Measurements from ENCODE around the gene LDAH.

Gene LDAH

DNA sequence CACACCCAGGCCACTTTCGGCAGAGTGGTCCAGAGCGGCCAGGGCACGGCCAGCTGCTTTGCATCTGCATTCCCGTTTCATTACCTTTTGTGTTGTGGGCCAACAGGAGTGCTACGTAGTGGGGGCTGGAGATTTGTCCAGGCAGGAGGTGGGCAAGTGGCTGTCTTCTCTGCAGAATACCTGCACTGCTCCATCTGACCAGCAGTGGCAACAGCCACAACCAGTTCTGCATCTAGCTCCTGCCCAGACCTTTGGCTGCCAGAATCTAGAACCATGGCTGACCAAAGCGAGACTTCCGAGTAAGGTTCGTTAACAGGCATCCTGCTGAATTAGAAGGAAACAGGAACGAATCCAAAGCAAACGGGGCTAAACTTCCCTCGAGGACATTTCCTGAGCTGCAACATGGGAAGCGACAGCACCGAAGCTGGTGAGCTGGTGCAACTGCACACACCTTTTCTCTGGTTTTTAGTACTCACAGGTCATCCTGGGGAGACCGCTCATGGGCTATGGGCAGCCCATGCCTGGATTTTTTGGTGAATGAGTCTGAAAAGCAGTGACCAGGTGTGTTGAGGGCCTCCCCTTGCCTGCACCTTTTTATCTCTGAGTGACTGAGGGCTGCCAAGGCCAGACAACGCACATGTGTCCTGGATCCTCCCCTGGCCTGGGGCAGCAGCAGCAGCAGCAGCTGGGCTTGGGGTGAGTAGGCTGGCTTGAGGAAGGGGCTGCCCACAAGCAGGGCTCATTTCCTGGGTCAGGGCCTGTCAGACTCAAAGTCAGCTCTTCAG, 145.4 kb downstream of the LDAH start:
- H3K4me3 Mint-ChIP-seq: no peak overlapping the region
- H3K4me1 Mint-ChIP-seq (ENCODE audit: low read depth): no peaks in the 10 kb centered on the region
- H3K36me3 Mint-ChIP-seq (ENCODE audit: low read depth): peaks cover 24% of the 10 kb centered on the region
- H3K27me3 Mint-ChIP-seq: peaks cover 34% of the 10 kb centered on the region
- H3K27ac Mint-ChIP-seq: no peak overlapping the region
- intact Hi-C loops (cut with micrococcal nuclease): no loop called here
- no peaks in the 10 kb centered on the region for H3K9me3 Mint-ChIP-seq

DNA sequence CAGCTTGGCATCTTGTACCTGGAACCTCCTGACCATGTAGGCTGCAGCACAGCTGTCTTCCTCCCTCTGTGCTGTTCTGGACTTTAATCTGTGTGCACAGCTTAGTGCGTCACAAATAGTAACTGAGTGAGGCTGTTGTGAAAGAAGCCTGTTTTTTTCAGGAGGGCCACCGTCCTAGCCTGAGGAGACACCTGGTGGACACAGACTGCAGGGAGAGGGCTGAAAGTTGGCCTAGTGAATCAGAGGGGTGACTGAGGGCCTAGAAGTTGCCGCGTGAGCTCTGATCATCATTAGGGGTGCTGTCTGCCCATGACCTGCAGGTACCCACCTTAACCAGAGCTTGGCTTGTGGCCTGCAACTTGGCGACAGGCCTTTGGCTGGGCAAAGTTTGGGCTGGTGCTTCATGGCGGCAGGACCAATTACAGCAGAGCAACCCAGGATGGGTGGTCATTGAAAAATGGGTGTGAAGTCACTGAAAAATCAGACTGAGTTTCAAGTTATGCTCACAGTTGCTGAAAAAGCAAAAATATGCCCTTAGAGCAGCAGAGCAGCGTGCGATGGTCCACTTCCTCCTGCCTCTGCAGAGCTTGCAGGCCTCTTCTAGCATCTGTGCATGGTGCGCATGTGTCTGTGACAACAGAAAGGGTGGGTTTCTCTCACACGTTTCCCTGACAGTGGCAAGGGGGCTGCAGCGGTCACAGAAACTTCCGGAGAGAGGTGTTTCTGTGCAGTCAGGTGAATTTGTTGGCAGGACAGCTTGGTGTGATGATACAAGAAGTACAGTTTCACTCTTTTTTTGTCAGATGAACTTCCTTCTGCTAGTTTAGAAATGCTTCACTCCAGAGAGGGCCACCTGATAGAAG, 146.3 kb downstream of the LDAH start:
- Mint-ChIP-seq H3K27ac (no peak overlapping the region), H3K9me3 (no peaks in the 10 kb centered on the region), H3K4me1 (ENCODE audit: low read depth) (no peaks in the 10 kb centered on the region), H3K27me3 (peaks cover 42% of the 10 kb centered on the region), H3K4me3 (no peak overlapping the region), H3K36me3 (ENCODE audit: low read depth) (peaks cover 15% of the 10 kb centered on the region)
- intact Hi-C loops (cut with micrococcal nuclease): no loop called here

DNA sequence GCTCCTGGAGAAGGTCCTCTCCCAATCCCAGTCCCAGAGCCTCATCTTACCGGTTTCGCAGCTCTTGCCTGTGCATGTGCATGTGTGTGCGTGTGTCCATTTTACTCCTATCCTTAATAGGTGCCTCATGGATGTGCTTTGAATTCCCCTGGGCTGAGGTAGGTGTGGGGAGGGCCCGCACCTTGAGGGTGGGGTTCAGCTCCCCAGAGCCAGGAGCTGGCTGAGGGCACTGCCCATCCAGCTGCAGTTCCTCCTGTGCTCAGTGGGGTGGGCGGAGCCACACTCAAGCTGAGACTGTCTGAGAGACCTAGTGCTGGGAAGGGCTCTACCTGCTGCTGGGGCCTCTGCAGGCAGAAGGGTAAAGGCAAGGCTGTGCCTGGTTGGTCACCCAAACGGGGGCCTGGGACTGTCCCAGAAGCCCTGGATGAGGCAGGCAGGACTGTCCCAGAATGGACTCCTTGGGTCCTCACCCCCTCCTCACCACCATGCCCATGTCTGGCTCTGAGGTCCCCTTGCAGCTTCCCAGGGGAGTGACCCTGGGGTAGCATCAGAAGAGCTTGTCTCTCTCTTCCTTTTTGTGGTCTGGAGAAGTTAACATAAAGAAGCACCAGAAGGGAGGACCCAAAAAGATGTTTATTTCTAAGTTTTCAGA, 147.1 kb downstream of the LDAH start:
- Mint-ChIP-seq H3K4me1 (ENCODE audit: low read depth) (no peaks in the 10 kb centered on the region), H3K27ac (no peak overlapping the region), H3K9me3 (no peaks in the 10 kb centered on the region), H3K27me3 (peaks cover 48% of the 10 kb centered on the region), H3K36me3 (ENCODE audit: low read depth) (peaks cover 7% of the 10 kb centered on the region), H3K4me3 (no peak overlapping the region)
- intact Hi-C loops (cut with micrococcal nuclease): no loop called here

DNA sequence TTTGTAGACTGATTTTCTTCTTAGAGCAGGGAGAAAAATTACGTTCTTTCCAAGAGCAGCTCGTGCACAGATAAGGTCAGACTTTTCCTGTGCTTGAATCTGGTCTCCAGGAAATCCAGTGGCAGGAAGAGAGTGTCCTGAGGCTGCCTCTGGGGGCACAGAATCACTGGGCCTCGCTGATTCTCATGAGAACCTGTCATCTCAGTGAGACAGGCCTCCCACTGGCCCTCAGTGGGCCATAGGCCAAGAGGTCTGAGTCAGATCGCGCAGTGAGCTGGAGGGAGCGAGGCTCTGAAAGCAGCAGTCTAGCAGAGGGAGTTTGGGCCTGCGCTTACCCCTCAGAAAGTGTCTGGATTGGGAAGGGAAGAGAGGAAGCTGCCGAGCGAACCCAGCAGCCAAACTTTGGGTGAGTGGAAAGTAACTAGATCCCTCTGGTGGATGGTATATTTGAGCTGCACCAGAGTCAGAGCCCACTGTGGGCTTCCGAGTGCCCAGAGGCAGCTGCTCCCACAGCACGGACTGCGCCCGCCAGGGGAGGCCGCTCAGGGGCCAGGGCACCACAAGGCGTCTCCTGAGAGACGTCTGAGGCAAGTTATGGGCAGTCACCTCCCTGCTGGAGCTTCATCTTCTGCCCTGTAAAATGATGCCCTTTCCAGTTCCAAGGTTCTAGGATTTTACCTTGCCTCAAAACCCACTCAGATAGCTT, 147.8 kb downstream of the LDAH start:
- peaks cover 5% of the 10 kb centered on the region for H3K36me3 Mint-ChIP-seq (ENCODE audit: low read depth)
- intact Hi-C loops (cut with micrococcal nuclease): no loop called here
- H3K9me3 Mint-ChIP-seq: no peaks in the 10 kb centered on the region
- H3K27me3 Mint-ChIP-seq: peaks cover 55% of the 10 kb centered on the region
- no peak overlapping the region for H3K27ac Mint-ChIP-seq
- H3K4me3 Mint-ChIP-seq: no peak overlapping the region
- H3K4me1 Mint-ChIP-seq (ENCODE audit: low read depth): no peaks in the 10 kb centered on the region

DNA sequence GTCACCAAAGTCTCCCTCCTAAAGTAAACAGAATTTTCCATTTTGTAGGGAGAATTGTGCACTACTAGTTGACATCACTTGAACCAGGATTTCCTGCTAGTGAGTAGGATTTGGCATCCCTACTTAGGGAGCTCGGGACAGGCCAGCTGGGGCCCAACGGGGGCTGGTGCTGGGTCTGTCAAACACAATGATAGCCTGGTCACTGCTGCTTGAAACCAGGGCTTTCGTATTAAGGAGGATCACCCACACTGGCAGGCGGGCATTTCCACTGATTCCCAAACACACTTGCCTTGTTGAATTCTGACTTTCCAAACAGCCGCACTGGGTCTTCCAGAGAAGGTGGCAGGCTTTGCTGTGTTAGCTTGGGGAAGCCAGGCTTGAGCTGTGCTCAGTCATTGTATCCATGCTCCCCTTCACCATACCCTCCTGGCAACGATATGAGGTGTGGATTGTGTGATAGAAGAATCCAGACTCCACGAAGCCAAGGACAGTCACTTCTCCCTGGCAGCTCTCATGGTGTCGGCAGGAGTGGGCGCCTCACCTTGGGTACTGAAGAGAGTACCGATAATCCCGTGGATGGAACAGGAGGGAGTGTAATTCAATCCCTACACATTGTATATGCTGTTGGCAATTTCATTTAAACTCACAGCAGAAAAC, 148.5 kb downstream of the LDAH start:
- no peaks in the 10 kb centered on the region for H3K9me3 Mint-ChIP-seq
- intact Hi-C loops (cut with micrococcal nuclease): no loop called here
- peaks cover 5% of the 10 kb centered on the region for H3K36me3 Mint-ChIP-seq (ENCODE audit: low read depth)
- H3K27ac Mint-ChIP-seq: no peak overlapping the region
- peaks cover 61% of the 10 kb centered on the region for H3K27me3 Mint-ChIP-seq
- no peak overlapping the region for H3K4me3 Mint-ChIP-seq
- peaks cover 3% of the 10 kb centered on the region for H3K4me1 Mint-ChIP-seq (ENCODE audit: low read depth)

DNA sequence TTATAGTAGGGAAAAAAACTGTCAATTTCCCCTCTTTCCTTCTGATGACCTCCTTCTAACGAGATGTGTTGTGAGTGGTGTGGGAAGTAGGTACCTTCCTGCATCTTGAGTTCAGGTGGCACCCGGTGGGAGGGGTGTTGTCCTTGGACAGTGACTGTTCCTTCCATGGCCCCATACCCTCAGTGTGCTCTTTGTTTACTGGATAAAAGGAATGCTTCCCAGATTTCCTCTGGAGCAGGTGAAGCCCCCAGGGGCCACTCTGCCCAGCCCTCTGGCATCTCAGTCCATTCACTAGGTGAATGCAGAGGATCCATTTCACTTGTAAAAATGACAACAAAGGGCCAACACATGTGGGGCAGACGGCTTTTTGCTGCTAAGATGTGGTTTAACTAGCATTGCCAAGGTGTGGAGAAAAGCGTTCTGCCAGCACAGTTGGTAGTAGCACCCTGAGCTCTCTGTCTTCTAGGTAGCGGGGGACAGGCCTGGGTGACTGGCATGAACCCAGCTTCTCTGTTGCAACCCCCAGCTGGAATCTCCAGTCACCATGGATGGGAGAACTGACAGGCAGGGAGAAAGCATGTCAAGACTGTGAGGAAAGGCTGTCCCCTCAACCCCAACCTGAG, 149.1 kb downstream of the LDAH start:
- H3K4me1 Mint-ChIP-seq (ENCODE audit: low read depth): peaks cover 7% of the 10 kb centered on the region
- peaks cover 68% of the 10 kb centered on the region for H3K27me3 Mint-ChIP-seq
- H3K36me3 Mint-ChIP-seq (ENCODE audit: low read depth): peaks cover 5% of the 10 kb centered on the region
- H3K27ac Mint-ChIP-seq: no peak overlapping the region
- no peaks in the 10 kb centered on the region for H3K9me3 Mint-ChIP-seq
- no peak overlapping the region for H3K4me3 Mint-ChIP-seq
- intact Hi-C loops (cut with micrococcal nuclease): no loop called here

DNA sequence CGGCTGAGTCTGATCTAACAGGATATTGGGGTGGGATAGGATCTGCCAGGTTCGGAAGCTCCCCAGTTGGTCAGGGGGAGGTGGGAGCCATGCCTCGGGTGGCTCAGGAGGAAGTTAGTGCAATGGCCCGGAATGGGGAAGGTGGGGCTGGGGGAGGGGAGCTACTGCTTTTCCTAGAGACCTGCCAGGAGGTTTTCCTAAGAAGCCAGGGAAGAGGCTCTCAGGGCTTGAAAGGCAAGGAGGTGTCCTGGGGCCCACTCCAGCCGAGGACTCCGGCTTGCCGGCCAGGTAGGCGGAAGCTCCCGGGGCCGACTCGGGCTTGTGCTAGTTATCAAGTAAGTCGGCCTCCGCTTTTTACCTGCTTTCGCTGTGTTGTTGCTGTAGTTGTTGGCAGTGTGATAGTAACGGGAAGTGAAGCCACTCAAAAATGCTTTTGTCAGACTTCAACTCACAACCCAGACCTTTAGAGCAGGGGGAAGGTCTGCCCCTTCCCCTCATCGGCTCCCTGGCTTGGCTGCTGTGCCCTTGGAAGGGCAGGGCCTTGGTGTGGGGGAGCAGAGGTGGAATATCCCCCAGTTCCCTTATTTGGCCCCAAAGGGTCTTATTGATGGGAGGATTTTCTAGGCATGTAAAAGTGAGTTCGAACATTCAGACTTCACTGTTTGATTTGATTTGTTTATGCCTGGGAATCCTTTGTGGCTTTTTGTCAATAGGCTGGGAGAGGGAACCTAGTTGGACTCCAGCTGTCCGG, 150.5 kb downstream of the LDAH start:
- no peaks in the 10 kb centered on the region for H3K9me3 Mint-ChIP-seq
- no peak overlapping the region for H3K27ac Mint-ChIP-seq
- peaks cover 82% of the 10 kb centered on the region for H3K27me3 Mint-ChIP-seq
- peaks cover 7% of the 10 kb centered on the region for H3K4me1 Mint-ChIP-seq (ENCODE audit: low read depth)
- H3K4me3 Mint-ChIP-seq: no peak overlapping the region
- H3K36me3 Mint-ChIP-seq (ENCODE audit: low read depth): no peaks in the 10 kb centered on the region
- intact Hi-C loops (cut with micrococcal nuclease): no loop called here

DNA sequence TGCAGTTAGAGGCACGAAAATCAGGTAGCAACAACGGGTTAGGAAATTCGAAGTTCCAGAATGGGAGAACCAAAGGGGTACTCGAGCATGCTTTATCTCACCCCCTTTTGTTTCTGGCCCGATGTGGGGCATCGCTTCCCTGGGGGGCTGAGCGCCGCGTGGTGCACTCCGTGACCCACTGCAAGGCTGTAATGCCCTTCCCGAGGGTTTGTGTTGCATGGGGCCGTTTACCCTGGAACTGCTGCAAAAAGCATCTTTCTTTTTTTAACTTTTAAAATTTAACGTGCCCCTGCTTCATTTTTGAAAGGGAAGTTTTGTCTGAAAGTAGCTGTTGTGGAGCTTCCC, 151.2 kb downstream of the LDAH start:
- no peaks in the 10 kb centered on the region for H3K36me3 Mint-ChIP-seq (ENCODE audit: low read depth)
- peaks cover 84% of the 10 kb centered on the region for H3K27me3 Mint-ChIP-seq
- no peak overlapping the region for H3K4me3 Mint-ChIP-seq
- peaks cover 7% of the 10 kb centered on the region for H3K4me1 Mint-ChIP-seq (ENCODE audit: low read depth)
- intact Hi-C loops (cut with micrococcal nuclease): no loop called here
- H3K9me3 Mint-ChIP-seq: no peaks in the 10 kb centered on the region
- H3K27ac Mint-ChIP-seq: no peak overlapping the region

DNA sequence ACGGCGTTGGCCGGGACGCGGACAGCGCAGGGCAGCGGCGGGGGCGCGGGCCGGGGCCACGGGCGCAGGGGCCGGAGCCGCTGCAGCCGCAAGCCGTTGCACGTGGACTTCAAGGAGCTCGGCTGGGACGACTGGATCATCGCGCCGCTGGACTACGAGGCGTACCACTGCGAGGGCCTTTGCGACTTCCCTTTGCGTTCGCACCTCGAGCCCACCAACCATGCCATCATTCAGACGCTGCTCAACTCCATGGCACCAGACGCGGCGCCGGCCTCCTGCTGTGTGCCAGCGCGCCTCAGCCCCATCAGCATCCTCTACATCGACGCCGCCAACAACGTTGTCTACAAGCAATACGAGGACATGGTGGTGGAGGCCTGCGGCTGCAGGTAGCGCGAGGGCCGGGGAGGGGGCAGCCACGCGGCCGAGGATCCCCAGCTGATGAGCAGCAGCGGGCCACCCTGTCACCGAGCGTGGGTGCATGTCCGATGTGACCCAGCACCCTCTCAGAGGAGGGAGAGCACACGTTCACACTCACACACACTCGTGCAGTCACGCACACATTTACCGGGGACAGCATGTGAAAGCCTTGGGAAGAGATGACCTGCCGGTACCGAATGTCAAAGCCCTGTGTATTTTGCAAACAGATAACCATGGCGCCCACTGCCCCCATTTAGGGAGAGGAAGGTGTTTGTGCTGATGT, 151.7 kb downstream of the LDAH start:
- Mint-ChIP-seq H3K4me1 (ENCODE audit: low read depth) (peaks cover 12% of the 10 kb centered on the region), H3K27me3 (peaks cover 89% of the 10 kb centered on the region), H3K36me3 (ENCODE audit: low read depth) (no peaks in the 10 kb centered on the region), H3K27ac (no peak overlapping the region), H3K4me3 (no peak overlapping the region), H3K9me3 (no peaks in the 10 kb centered on the region)
- intact Hi-C loops (cut with micrococcal nuclease): no loop called here

DNA sequence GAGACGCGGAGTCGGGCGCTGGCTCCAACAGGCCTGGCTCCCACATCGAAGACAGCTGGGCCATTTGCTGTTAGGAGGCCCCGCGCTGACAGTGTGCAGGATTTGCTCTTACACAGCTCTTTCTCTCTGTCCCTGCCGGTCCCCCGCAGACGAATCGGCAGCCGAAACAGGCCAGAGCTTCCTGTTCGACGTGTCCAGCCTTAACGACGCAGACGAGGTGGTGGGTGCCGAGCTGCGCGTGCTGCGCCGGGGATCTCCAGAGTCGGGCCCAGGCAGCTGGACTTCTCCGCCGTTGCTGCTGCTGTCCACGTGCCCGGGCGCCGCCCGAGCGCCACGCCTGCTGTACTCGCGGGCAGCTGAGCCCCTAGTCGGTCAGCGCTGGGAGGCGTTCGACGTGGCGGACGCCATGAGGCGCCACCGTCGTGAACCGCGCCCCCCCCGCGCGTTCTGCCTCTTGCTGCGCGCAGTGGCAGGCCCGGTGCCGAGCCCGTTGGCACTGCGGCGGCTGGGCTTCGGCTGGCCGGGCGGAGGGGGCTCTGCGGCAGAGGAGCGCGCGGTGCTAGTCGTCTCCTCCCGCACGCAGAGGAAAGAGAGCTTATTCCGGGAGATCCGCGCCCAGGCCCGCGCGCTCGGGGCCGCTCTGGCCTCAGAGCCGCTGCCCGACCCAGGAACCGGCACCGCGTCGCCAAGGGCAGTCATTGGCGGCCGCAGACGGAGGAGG, 152.4 kb downstream of the LDAH start:
- intact Hi-C loops (cut with micrococcal nuclease): no loop called here
- Mint-ChIP-seq H3K27me3 (peaks cover 92% of the 10 kb centered on the region), H3K4me1 (ENCODE audit: low read depth) (peaks cover 19% of the 10 kb centered on the region), H3K27ac (no peak overlapping the region), H3K4me3 (peak overlapping the region; percentile 18), H3K9me3 (no peaks in the 10 kb centered on the region), H3K36me3 (ENCODE audit: low read depth) (no peaks in the 10 kb centered on the region)

DNA sequence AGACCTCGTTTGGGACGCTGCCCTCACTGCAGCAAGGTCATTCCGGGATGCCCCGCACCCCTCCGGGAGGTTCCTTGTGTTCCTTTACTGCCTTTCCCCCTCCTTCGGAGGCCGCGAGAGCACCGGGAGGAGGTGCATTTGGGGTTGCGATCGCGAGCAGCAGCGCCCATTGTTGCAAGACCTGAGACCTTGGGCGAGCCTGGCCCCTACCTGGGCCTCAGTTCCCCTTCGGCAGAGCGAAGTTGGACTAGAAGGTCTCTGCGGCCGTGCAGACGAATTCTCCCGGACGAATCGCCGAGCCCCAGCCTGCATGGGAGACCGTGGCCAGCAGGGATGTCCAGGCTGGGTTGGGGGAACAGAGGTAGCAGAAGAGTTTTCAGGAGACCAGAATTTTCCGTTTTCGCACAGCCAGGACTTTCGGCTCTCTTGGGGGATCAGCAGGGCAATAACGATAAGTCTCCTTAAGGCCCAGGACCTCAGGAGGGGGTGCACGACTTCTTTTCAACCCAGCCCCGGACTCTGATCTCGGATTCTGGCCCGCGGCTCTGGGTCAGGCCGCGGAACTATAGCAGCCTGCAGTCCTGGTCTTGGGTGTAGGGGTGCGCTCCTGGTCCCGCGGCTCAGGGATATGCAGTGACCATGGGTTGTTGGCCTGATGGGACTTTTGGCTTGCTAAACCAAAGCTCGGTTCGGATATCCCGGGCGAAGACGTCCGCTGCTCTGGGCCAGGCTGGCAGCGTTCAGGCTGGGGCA, 153.2 kb downstream of the LDAH start:
- no peak overlapping the region for H3K4me3 Mint-ChIP-seq
- peaks cover 92% of the 10 kb centered on the region for H3K27me3 Mint-ChIP-seq
- no peaks in the 10 kb centered on the region for H3K36me3 Mint-ChIP-seq (ENCODE audit: low read depth)
- intact Hi-C loops (cut with micrococcal nuclease): no loop called here
- no peak overlapping the region for H3K27ac Mint-ChIP-seq
- peaks cover 24% of the 10 kb centered on the region for H3K4me1 Mint-ChIP-seq (ENCODE audit: low read depth)
- H3K9me3 Mint-ChIP-seq: no peaks in the 10 kb centered on the region

All from dendritic cell treated with granulocyte-macrophage colony-stimulating factor and Interleukin-4, amounts not matched to agents 40 ng/mL and 50 ng/mL, for 4 days (primary cell).